ENCODE results near the gene TRABD2B.
A peak's percentile ranks its signal among the peaks of the same experiment; 100 is the strongest.

Gene TRABD2B

GRCh38 chr1:47745715-47746609 is 251.2 kb downstream of the TRABD2B start:
- no peak overlapping the region for H3K27ac ChIP-seq
- TF ChIP-seq ZFX (IDR thresholded peaks at IDR 0.05; ENCODE audit: borderline replicate concordance) = no peak
- TF ChIP-seq, protein P1, sequence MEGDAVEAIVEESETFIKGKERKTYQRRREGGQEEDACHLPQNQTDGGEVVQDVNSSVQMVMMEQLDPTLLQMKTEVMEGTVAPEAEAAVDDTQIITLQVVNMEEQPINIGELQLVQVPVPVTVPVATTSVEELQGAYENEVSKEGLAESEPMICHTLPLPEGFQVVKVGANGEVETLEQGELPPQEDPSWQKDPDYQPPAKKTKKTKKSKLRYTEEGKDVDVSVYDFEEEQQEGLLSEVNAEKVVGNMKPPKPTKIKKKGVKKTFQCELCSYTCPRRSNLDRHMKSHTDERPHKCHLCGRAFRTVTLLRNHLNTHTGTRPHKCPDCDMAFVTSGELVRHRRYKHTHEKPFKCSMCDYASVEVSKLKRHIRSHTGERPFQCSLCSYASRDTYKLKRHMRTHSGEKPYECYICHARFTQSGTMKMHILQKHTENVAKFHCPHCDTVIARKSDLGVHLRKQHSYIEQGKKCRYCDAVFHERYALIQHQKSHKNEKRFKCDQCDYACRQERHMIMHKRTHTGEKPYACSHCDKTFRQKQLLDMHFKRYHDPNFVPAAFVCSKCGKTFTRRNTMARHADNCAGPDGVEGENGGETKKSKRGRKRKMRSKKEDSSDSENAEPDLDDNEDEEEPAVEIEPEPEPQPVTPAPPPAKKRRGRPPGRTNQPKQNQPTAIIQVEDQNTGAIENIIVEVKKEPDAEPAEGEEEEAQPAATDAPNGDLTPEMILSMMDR (IDR thresholded peaks at IDR 0.05) = no peak

DNA sequence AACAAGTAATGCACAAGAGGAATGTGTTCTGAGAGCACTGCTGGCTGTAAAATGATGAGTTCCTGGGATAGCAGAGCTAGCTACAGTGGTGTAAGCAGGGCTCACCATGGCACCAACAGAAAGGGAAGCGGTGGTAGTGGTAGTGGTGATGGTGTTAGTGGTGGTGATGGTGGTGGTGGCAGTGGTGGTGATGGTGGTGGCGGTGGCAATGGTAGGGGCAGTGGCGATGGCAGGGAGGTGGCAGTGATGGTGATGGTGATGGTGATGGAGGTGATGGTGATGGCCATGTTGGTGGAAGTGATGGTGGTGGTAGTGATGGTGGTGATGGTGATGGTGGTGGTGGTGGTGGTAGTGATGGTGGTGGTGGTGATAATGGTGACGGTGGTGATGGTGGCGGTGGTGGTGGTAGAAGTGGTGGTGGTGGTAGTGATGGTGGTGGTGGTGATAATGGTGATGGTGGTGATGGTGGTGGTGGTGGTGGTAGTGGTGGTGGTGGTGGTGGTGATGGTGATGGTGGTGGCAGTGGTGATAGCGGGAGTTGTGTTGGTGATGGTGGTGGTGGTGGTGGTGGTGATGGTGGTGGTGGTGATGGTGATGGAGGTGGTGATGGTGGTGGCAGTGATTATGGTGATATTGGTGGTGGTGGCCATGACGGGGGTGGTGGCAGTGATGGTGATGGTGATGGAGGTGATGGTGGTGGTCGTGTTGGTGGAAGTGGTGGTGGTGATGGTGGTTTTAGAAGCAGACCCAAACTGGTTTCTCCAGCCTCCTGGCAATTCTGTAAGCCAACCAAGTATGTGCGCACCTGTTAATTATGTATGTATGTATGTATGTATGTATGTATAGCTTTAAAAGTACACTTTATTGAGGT is 254.1 kb downstream of the TRABD2B start:
- H3K27ac ChIP-seq = no peak overlapping the region

DNA sequence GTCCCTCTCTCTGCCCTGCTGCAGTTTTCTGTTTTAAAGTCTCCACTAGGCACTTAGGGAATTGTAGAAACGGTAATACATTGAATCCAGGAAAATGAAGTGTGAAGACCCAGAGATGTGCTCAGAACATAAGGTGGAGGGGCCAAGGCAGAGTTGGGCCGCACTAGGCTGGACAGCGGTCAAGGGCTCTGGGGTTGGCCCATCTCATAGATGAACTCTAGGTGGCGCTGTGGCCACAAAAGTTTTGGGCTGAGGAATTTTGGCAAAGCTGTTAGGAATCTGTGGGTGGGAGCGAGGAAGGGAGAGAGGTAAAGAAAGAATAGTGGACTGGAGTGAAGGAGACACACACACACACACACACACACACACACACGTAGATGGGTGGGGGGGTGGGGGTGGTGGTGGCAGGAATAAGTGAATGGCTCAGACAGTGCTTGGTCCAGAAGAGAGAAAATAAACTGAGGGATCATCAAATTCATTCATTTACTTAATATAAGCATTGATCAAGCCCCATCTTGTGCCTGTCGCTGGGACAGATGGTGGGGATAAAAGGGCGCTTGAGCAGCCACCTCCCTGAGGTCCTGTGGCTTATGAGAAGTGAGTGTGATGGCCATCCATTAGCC is 258.5 kb downstream of the TRABD2B start:
- H3K27ac ChIP-seq = no peak overlapping the region
- TF ChIP-seq, protein P1 (IDR thresholded peaks at IDR 0.05) = peak; percentile 82
- TF ChIP-seq ZFX (IDR thresholded peaks at IDR 0.05; ENCODE audit: borderline replicate concordance) = no peak

More for the DNA sequence above, 254.1 kb downstream of the TRABD2B start:
- no peak for TF ChIP-seq ZFX (IDR thresholded peaks at IDR 0.05; ENCODE audit: borderline replicate concordance)
- TF ChIP-seq, protein P1 (IDR thresholded peaks at IDR 0.05) = no peak

DNA sequence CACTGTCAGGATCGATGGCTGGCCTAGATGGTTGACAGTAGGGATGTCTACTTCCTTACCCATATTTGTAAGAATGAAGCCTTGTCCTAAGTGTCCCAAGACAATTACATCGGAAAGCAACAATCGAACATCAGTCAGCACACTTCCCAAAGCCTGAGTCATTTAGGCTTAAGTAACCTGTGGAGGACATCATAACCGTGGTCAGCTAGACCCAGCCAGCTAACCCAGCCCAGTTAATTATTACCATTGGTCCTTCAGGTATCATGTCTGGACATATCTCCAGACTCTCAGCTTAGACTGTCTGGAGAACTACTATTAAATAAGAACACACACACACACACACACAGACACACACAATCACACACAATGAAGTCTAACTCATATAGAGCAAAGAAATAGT is 264.7 kb downstream of the TRABD2B start:
- TF ChIP-seq, protein P1 (IDR thresholded peaks at IDR 0.05) = no peak
- no peak for TF ChIP-seq ZFX (IDR thresholded peaks at IDR 0.05; ENCODE audit: borderline replicate concordance)

DNA sequence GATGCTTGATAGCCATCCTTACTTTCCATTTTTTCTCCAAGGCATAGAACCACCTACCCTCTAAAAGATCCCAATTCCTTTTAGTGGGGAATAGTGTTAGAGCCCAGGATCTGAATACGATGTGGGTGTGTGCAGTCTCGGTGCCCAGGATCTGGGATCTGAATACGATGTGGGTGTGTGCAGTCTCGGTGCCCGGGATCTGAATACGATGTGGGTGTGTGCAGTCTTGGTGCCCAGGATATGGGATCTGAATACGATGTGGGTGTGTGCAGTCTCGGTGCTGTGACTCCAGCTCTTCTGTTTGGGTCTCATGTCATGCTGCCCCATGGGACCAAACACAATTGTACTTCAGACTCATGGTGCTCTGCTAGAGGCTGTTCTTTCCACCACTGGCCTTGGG is 265.5 kb downstream of the TRABD2B start:
- no peak overlapping the region for H3K27ac ChIP-seq
- TF ChIP-seq, protein P1 (IDR thresholded peaks at IDR 0.05) = no peak
- TF ChIP-seq ZFX (IDR thresholded peaks at IDR 0.05; ENCODE audit: borderline replicate concordance) = no peak

More for the DNA sequence above, 264.7 kb downstream of the TRABD2B start:
- H3K27ac ChIP-seq = no peak overlapping the region

- TF ChIP-seq, protein P1 (IDR thresholded peaks at IDR 0.05) = no peak
- TF ChIP-seq ZFX (IDR thresholded peaks at IDR 0.05; ENCODE audit: borderline replicate concordance) = no peak
- no peak overlapping the region for H3K27ac ChIP-seq
Measured at GRCh38 chr1:47729685-47730084, 267.5 kb downstream of the TRABD2B start.
